Measurements from ENCODE around the gene RNFT2. TPM values are rescaled to one million over a fixed set of nuclear protein-coding genes. Genes with fewer than 3 reads are reported as not detected.

RNFT2 gene
- total RNA-seq, 2 donors from 2014 or later, result 6.3 to 11.8 TPM

DNA sequence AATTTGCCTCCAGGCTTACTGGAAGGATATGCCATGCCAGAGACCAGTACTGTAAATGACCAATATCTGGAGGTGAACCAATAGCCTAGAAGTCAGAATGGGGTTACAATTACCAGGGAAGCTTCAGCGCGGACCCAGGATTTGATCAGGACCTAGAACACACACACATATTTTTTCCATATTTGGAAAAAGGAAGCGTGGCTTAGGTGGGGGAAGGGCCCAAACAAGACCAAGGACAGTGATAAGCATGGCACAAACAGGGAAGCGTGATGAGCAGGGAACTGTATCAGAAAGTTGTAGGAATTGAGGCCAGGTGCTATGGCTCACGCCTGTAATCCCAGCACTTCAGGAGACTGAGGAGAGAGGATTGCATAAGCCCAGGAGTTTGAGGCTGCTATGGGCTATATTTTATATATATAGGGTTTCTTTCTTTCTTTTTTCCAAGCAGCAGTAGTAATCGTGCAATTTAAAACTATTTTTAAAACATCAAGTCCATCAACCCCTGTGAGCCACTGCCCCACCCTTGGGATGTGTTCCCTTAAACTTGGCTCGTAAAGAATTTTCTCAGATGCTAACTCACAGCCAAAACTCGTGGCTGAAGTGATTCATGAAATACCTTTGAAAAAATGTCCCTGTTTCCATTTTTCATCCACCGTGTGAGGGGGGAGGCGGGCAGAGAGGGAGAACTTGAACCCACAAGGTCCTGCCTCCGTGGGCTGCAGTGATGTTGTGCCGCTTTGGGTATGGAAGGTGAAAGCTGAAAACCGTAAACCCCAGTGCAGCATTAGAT is 126.5 kb downstream of the RNFT2 start:
- no peak for TF ChIP-seq CTCF (IDR thresholded peaks at IDR 0.05)
- intact Hi-C loops (cut with DNase I), result no loop called here
- Histone ChIP-seq H3K27me3 (no peaks in the 10 kb centered on the region), H3K27ac (no peak overlapping the region), H3K9ac (ENCODE audit: low read depth in 2 of 2, low read length in 2 of 2) (no peak overlapping the region), H3K4me1 (no peaks in the 10 kb centered on the region), H3K9me3 (no peaks in the 10 kb centered on the region), H3K4me3 (no peak overlapping the region), H3K36me3 (no peaks in the 10 kb centered on the region)
- no peak for DNase-seq

- no peak overlapping the region for H3K27ac ChIP-seq
- no peak overlapping the region for H3K9ac ChIP-seq (ENCODE audit: low read depth in 2 of 2, low read length in 2 of 2)
- no peaks in the 10 kb centered on the region for H3K9me3 ChIP-seq
- no peak for TF ChIP-seq CTCF (IDR thresholded peaks at IDR 0.05)
- DNase-seq, result no peak
- H3K4me3 ChIP-seq, result no peak overlapping the region
- no peaks in the 10 kb centered on the region for H3K36me3 ChIP-seq
- H3K27me3 ChIP-seq, result no peaks in the 10 kb centered on the region
- H3K4me1 ChIP-seq, result no peaks in the 10 kb centered on the region
- intact Hi-C loops (cut with DNase I), result no loop called here
Measured at GRCh38 chr12:116867523-116867922, 129.4 kb downstream of the RNFT2 start.

GRCh38 chr12:116870306-116870705 is 132.2 kb downstream of the RNFT2 start:
- no peak for DNase-seq
- no peaks in the 10 kb centered on the region for H3K36me3 ChIP-seq
- H3K27ac ChIP-seq, result no peak overlapping the region
- no peaks in the 10 kb centered on the region for H3K27me3 ChIP-seq
- no peaks in the 10 kb centered on the region for H3K4me1 ChIP-seq
- H3K9me3 ChIP-seq, result no peaks in the 10 kb centered on the region
- intact Hi-C loops (cut with DNase I), result no loop called here
- H3K4me3 ChIP-seq, result no peak overlapping the region
- no peak overlapping the region for H3K9ac ChIP-seq (ENCODE audit: low read depth in 2 of 2, low read length in 2 of 2)
- no peak for TF ChIP-seq CTCF (IDR thresholded peaks at IDR 0.05)

DNA sequence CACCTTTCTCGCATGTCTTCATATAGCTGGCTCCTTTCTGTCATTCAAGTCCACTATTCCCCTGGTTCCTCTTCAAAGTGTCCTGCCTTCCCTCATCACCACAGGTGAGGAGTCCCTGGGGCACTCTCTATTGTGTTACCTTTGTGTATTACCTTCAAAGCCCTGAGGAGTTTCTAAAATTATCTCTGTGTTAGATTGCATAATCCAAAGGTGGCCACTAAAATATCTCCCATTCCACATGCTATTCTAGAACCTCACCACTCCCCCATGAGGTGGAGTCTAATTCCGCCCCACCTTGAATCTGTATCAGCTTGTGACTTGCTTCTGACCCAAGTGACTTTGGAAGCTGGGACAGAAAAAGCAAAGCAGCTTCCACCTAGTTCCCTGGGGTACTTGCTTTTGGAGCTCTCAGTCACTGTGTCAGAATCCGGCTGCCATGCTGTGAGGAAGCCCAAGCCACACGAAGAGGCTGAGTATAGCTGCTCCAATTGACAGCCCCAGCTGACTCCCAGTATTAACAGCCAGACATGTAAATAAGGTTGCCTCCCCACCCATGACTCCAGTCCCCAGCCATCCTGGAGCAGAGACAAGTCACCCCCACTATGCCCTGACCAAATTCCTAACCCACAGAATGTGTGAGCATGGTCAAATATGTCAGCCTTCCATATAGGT is 136.3 kb downstream of the RNFT2 start:
- H3K9me3 ChIP-seq, result no peaks in the 10 kb centered on the region
- no peak overlapping the region for H3K9ac ChIP-seq (ENCODE audit: low read depth in 2 of 2, low read length in 2 of 2)
- no peak for TF ChIP-seq CTCF (IDR thresholded peaks at IDR 0.05)
- no peak overlapping the region for H3K27ac ChIP-seq
- peaks cover 12% of the 10 kb centered on the region for H3K27me3 ChIP-seq
- intact Hi-C loops (cut with DNase I), result no loop called here
- DNase-seq, result no peak
- H3K4me1 ChIP-seq, result peaks cover under 1% of the 10 kb centered on the region
- H3K36me3 ChIP-seq, result no peaks in the 10 kb centered on the region
- H3K4me3 ChIP-seq, result no peak overlapping the region

- TF ChIP-seq CTCF (IDR thresholded peaks at IDR 0.05), result no peak
- DNase-seq, result no peak
- peaks cover 28% of the 10 kb centered on the region for H3K27me3 ChIP-seq
Measured at GRCh38 chr12:116876151-116876869, 138.2 kb downstream of the RNFT2 start.

More at GRCh38 chr12:116876151-116876869, 138.2 kb downstream of the RNFT2 start:
- H3K9me3 ChIP-seq, result no peaks in the 10 kb centered on the region
- H3K4me1 ChIP-seq, result peaks cover 4% of the 10 kb centered on the region
- intact Hi-C loops (cut with DNase I), result no loop called here
- no peak overlapping the region for H3K9ac ChIP-seq (ENCODE audit: low read depth in 2 of 2, low read length in 2 of 2)
- H3K36me3 ChIP-seq, result no peaks in the 10 kb centered on the region
- no peak overlapping the region for H3K4me3 ChIP-seq
- no peak overlapping the region for H3K27ac ChIP-seq

All from colonic mucosa (tissue), 4 donors.